H1 (cell line): ENCODE results near the gene GALNT1. TPM values are rescaled to one million over a fixed set of nuclear protein-coding genes. Genes with fewer than 3 reads are reported as not detected.

Source experiments
- CHD1 ChIP-seq: IDR thresholded peaks from 2 replicates; pipeline ENCODE4 v1.6.1; 2012; ENCODE audit warnings: low read depth, low read length, improper control_type of control experiment
- NANOG ChIP-seq: IDR thresholded peaks from 2 replicates; pipeline ENCODE4 v1.6.1; 2011; ENCODE audit warnings: low read length, low read depth, mild to moderate bottlenecking, inconsistent platforms; ENCODE audit not compliant: insufficient read depth, poor library complexity, severe bottlenecking
- SIX5 ChIP-seq: IDR thresholded peaks from 2 replicates; pipeline ENCODE4 v1.6.1; 2011; ENCODE audit warnings: mild to moderate bottlenecking, low read depth, low read length
- SP1 ChIP-seq: IDR thresholded peaks from 2 replicates; pipeline ENCODE4 v1.6.1; 2011; ENCODE audit warnings: low read depth, low read length
- polyA plus RNA-seq, 7 experiments: library from polyadenylated mRNA; depleted of rRNA in 3 of 7; stranded (reverse) in 5 of 7; unstranded in 2 of 7; fragments of >200 nt in 5 of 7; fragments of 200-250 nt in 2 of 7; gene quantifications; 1 replicate in 5 of 7; 2 replicates in 1 of 7; 4 replicates in 1 of 7; pipeline versions ENCODE4 v1.2.1 to v1.2.3, GENCODE V29; 2011 to 2013; ENCODE audit warnings: missing spikeins in 2 of 7, mixed read lengths in 2 of 7
- total RNA-seq: library from RNA; stranded (reverse); fragmentation: NEBNext Ultra II Directional; extraction: Animal tissue kit (Norgen Biotek cat#: 25700); gene quantifications from 2 replicates; pipeline ENCODE4 v1.2.1, GENCODE V29; 2021

GALNT1 gene
- total and polyA plus RNA-seq, 2 of the 8 experiments (the other 6 are each of a cell fraction or from before 2014, with no cell fraction given), result 22.4 to 101 TPM

- TF ChIP-seq SP1, result no peak
- TF ChIP-seq CHD1, result no peak
- TF ChIP-seq SIX5, result no peak
- TF ChIP-seq NANOG, result no peak
These were observed 22.0 kb downstream of the GALNT1 start (continued) for GRCh38 chr18:35603528-35603927.
